ENCODE results near the gene OSMR. TPM values are rescaled to one million over a fixed set of nuclear protein-coding genes. Genes with fewer than 3 reads are reported as not detected.

The OSMR gene
- total and polyA plus RNA-seq, 2 of the 13 experiments (the other 11 are each of a cell fraction or from before 2014, with no cell fraction given) = 21.3 to 86.5 TPM

DNA sequence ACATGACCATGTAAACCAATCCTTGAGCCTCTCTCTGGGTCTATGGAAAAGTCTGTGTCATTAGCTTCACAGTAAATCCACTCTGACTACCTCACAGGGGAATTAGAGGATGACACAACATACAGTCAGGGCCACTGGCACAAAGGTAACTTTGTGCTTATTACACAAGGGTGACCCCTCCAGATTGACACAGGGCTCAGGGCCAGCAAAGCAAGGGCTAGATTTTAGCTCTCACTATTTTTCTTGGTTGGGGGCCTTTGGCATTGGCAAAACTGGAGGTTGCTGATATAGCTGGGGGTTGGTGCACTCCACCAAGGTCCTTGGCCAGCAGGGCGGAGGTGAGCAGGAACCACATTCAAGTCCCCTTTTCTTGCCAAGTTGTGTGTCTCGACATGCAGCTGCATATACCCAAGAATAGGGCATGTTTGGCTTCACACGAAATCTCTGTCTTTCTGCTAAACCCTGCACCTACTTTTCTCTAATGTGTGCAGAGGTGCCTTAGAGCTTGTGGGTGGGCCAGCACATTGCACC, 15.2 kb upstream of the OSMR start (continued):
- TF ChIP-seq, protein P1, sequence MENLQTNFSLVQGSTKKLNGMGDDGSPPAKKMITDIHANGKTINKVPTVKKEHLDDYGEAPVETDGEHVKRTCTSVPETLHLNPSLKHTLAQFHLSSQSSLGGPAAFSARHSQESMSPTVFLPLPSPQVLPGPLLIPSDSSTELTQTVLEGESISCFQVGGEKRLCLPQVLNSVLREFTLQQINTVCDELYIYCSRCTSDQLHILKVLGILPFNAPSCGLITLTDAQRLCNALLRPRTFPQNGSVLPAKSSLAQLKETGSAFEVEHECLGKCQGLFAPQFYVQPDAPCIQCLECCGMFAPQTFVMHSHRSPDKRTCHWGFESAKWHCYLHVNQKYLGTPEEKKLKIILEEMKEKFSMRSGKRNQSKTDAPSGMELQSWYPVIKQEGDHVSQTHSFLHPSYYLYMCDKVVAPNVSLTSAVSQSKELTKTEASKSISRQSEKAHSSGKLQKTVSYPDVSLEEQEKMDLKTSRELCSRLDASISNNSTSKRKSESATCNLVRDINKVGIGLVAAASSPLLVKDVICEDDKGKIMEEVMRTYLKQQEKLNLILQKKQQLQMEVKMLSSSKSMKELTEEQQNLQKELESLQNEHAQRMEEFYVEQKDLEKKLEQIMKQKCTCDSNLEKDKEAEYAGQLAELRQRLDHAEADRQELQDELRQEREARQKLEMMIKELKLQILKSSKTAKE (CRISPR knock-in tag; IDR thresholded peaks at IDR 0.05; ENCODE audit: borderline replicate concordance) = peak; percentile 35; the same call in 1 of the 2 replicates
- TF ChIP-seq, protein P2, sequence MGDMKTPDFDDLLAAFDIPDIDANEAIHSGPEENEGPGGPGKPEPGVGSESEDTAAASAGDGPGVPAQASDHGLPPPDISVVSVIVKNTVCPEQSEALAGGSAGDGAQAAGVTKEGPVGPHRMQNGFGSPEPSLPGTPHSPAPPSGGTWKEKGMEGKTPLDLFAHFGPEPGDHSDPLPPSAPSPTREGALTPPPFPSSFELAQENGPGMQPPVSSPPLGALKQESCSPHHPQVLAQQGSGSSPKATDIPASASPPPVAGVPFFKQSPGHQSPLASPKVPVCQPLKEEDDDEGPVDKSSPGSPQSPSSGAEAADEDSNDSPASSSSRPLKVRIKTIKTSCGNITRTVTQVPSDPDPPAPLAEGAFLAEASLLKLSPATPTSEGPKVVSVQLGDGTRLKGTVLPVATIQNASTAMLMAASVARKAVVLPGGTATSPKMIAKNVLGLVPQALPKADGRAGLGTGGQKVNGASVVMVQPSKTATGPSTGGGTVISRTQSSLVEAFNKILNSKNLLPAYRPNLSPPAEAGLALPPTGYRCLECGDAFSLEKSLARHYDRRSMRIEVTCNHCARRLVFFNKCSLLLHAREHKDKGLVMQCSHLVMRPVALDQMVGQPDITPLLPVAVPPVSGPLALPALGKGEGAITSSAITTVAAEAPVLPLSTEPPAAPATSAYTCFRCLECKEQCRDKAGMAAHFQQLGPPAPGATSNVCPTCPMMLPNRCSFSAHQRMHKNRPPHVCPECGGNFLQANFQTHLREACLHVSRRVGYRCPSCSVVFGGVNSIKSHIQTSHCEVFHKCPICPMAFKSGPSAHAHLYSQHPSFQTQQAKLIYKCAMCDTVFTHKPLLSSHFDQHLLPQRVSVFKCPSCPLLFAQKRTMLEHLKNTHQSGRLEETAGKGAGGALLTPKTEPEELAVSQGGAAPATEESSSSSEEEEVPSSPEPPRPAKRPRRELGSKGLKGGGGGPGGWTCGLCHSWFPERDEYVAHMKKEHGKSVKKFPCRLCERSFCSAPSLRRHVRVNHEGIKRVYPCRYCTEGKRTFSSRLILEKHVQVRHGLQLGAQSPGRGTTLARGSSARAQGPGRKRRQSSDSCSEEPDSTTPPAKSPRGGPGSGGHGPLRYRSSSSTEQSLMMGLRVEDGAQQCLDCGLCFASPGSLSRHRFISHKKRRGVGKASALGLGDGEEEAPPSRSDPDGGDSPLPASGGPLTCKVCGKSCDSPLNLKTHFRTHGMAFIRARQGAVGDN (CRISPR knock-in tag; IDR thresholded peaks at IDR 0.05) = peak; percentile 14; the same call in 1 of the 2 replicates
- TF ChIP-seq KDM4B (CRISPR knock-in tag; IDR thresholded peaks at IDR 0.05) = 0 out of 2 replicates have a peak, but pooled peaks have one; percentile 44
- TF ChIP-seq GFI1 (CRISPR knock-in tag; IDR thresholded peaks at IDR 0.05; ENCODE audit: borderline replicate concordance) = peak; percentile 77
- TF ChIP-seq RFX3 (CRISPR knock-in tag; IDR thresholded peaks at IDR 0.05) = 0 out of 2 replicates have a peak, but pooled peaks have one; percentile 15
- TF ChIP-seq HNF4G (IDR thresholded peaks at IDR 0.05; ENCODE audit: borderline replicate concordance, low read depth, low read length) = peak; percentile 61; the same call in 1 of the 2 replicates
- no peak; the same call in 1 of the 2 replicates for TF ChIP-seq HNF4G (CRISPR knock-in tag; IDR thresholded peaks at IDR 0.05; ENCODE audit: borderline replicate concordance, low read depth)
- no peak for TF ChIP-seq MXI1 (IDR thresholded peaks at IDR 0.05; ENCODE audit: borderline replicate concordance, low read depth, low read length)
- TF ChIP-seq MTF2 (CRISPR knock-in tag; IDR thresholded peaks at IDR 0.05; ENCODE audit: borderline replicate concordance) = no peak
- TF ChIP-seq ZNF335 (CRISPR knock-in tag; IDR thresholded peaks at IDR 0.05) = 0 out of 2 replicates have a peak, but pooled peaks have one; percentile 72
- peak; percentile 43; the same call in 1 of the 2 replicates for TF ChIP-seq CHD4 (IDR thresholded peaks at IDR 0.05; ENCODE audit: borderline replicate concordance, low read length)
- no peak; the same call in 1 of the 2 replicates for TF ChIP-seq ZNF264 (CRISPR knock-in tag; IDR thresholded peaks at IDR 0.05)
- TF ChIP-seq SOX6 (IDR thresholded peaks at IDR 0.05) = no peak
- TF ChIP-seq SOX6 (CRISPR knock-in tag; IDR thresholded peaks at IDR 0.05) = peak; percentile 80
- TF ChIP-seq, protein P3, sequence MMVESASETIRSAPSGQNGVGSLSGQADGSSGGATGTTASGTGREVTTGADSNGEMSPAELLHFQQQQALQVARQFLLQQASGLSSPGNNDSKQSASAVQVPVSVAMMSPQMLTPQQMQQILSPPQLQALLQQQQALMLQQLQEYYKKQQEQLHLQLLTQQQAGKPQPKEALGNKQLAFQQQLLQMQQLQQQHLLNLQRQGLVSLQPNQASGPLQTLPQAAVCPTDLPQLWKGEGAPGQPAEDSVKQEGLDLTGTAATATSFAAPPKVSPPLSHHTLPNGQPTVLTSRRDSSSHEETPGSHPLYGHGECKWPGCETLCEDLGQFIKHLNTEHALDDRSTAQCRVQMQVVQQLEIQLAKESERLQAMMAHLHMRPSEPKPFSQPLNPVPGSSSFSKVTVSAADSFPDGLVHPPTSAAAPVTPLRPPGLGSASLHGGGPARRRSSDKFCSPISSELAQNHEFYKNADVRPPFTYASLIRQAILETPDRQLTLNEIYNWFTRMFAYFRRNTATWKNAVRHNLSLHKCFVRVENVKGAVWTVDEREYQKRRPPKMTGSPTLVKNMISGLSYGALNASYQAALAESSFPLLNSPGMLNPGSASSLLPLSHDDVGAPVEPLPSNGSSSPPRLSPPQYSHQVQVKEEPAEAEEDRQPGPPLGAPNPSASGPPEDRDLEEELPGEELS (CRISPR knock-in tag; IDR thresholded peaks at IDR 0.05) = 0 out of 2 replicates have a peak, but pooled peaks have one; percentile 36
- TF ChIP-seq, protein P4, sequence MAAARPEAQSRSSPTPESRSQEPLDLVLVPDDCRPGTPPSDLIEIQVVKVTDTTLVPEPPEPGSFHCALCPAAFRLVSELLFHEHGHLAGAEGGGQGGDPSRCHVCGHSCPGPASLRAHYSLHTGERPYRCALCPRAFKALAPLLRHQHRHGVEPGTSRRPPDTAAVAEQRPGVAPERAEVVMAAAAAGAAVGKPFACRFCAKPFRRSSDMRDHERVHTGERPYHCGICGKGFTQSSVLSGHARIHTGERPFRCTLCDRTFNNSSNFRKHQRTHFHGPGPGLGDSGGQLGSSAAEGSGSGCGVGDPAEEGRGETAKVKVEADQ (CRISPR knock-in tag; IDR thresholded peaks at IDR 0.05; ENCODE audit: borderline replicate concordance) = no peak
- TF ChIP-seq NBN (conservative IDR thresholded peaks at IDR 0.05) = no peak
- TF ChIP-seq HDAC1 (CRISPR knock-in tag; IDR thresholded peaks at IDR 0.05) = peak; percentile 65
- TF ChIP-seq ZNF12 (CRISPR knock-in tag; IDR thresholded peaks at IDR 0.05) = peak; percentile 41
- TF ChIP-seq ZNF792 (CRISPR knock-in tag; IDR thresholded peaks at IDR 0.05) = peak; percentile 44; the same call in 1 of the 2 replicates
- TF ChIP-seq ZNF841 (CRISPR knock-in tag; IDR thresholded peaks at IDR 0.05; ENCODE audit: borderline replicate concordance) = no peak
- no peak for TF ChIP-seq NFIC (IDR thresholded peaks at IDR 0.05; ENCODE audit: low read length)
- no peak for TF ChIP-seq MYC (CRISPR knock-in tag; IDR thresholded peaks at IDR 0.05; ENCODE audit: borderline replicate concordance)
